B cell (primary cell): Measurements from ENCODE around the gene RAB30. TPM values are rescaled to one million over a fixed set of nuclear protein-coding genes. Genes with fewer than 3 reads are reported as not detected.

Source experiments
- ATAC-seq: fragments of 200-7000 bp; cut with Tn5 transposase; one replicate; pipeline ENCODE4 v1.10.0; 2021; ENCODE audit warnings: low read depth, mild to moderate bottlenecking, moderate number of reproducible peaks, moderate library complexity
- CTCF ChIA-PET: fragments of 350-600 bp; sonication (Branson Sonifier 250); formaldehyde crosslinking; loops from one replicate; lab custom pipeline; 2021; ENCODE audit warnings: antibody characterized with exemption, inconsistent platforms; lab: Charles Lee
- POLR2A ChIA-PET: fragments of 350-600 bp; sonication (Branson Sonifier 250); formaldehyde crosslinking; loops from one replicate; lab custom pipeline; 2021; ENCODE audit warnings: antibody characterized with exemption; lab: Charles Lee
- DNase-seq: peaks from one replicate; pipeline ENCODE4 v3.0.0; 2013
- H2AFZ ChIP-seq: 2 replicates; pipeline ENCODE4 v1.6.1; 2012; ENCODE audit warnings: mild to moderate bottlenecking, low read depth, low read length; ENCODE audit not compliant: insufficient read depth, poor library complexity, severe bottlenecking
- H3K27ac ChIP-seq, 2 donors: 1 replicate in 1 of 2; 2 replicates in 1 of 2; pipeline ENCODE4 v1.5.1; 2012 to 2013; ENCODE audit warnings: low read length in 2 of 2, mild to moderate bottlenecking in 2 of 2, moderate library complexity in 1 of 2
- H3K27me3 ChIP-seq, 4 experiments: fragments of 200-600 bp in 1 of 4; sonication (generic) in 1 of 4; replicated peaks in 1 of 4; 1 replicate in 2 of 4; 2 replicates in 2 of 4; pipeline versions ENCODE4 v1.6.1 to v1.7.0; 2013 to 2016; ENCODE audit warnings: low read length in 3 of 4, mild to moderate bottlenecking in 2 of 4, mixed read lengths in 1 of 4, moderate library complexity in 1 of 4; ENCODE audit not compliant: insufficient read depth in 4 of 4, control insufficient read depth in 3 of 4; ENCODE audit errors: control extremely low read depth in 1 of 4
- H3K36me3 ChIP-seq, 2 experiments: replicated peaks in 1 of 2; 1 replicate in 1 of 2; 2 replicates in 1 of 2; pipeline versions ENCODE4 v1.6.1 to v1.7.1; 2013; ENCODE audit warnings: low read length in 1 of 2; ENCODE audit not compliant: insufficient read depth in 2 of 2, control insufficient read depth in 1 of 2; ENCODE audit errors: control extremely low read depth in 1 of 2, extremely low read depth in 1 of 2
- H3K4me1 ChIP-seq, 2 donors: fragments of 200-600 bp in 1 of 2; sonication (generic) in 1 of 2; 1 replicate in 1 of 2; 2 replicates in 1 of 2; pipeline versions ENCODE4 v1.5.1 to v1.6.1; 2013 to 2017; ENCODE audit warnings: low read length in 2 of 2; ENCODE audit not compliant: control insufficient read depth in 2 of 2, insufficient read depth in 2 of 2
- H3K4me2 ChIP-seq: replicated peaks from 2 replicates; pipeline ENCODE3; 2012; ENCODE audit warnings: mild to moderate bottlenecking, low read depth, low read length; ENCODE audit not compliant: poor library complexity, severe bottlenecking
- H3K4me3 ChIP-seq, 5 experiments: fragments of 200-600 bp in 1 of 5; sonication (generic) in 1 of 5; 1 replicate in 3 of 5; 2 replicates in 2 of 5; pipeline versions ENCODE4 v1.5.1 to v1.7.0; 2011 to 2016; ENCODE audit warnings: low read length in 4 of 5, mild to moderate bottlenecking in 4 of 5, low read depth in 2 of 5, control low read depth in 1 of 5, moderate library complexity in 1 of 5; ENCODE audit not compliant: insufficient read depth in 1 of 5; ENCODE audit errors: control extremely low read depth in 1 of 5, extremely low read depth in 1 of 5
- H3K79me2 ChIP-seq: fragments of 200-600 bp; sonication (generic); one replicate; pipeline ENCODE4 v1.6.0; 2016; ENCODE audit warnings: low read length; ENCODE audit not compliant: control insufficient read depth, insufficient read depth
- H3K9ac ChIP-seq: fragments of 200-600 bp; sonication (generic); 2 replicates; pipeline ENCODE4 v1.6.1; 2017; ENCODE audit warnings: mild to moderate bottlenecking, low read length, moderate library complexity
- H3K9me3 ChIP-seq, 3 donors: one replicate each; pipeline versions ENCODE4 v1.6.1 to v1.7.1; 2013; ENCODE audit warnings: low read length in 2 of 3; ENCODE audit not compliant: control insufficient read depth in 2 of 3, insufficient read depth in 1 of 3; ENCODE audit errors: control extremely low read depth in 1 of 3
- H4K20me1 ChIP-seq: 2 replicates; pipeline ENCODE4 v1.6.0; 2012; ENCODE audit warnings: mild to moderate bottlenecking, low read length; ENCODE audit not compliant: insufficient read depth, control insufficient read depth, poor library complexity, severe bottlenecking
- H3K27ac Mint-ChIP-seq: one replicate; pipeline ENCODE4 v1.8.0; 2021; ENCODE audit warnings: mixed read lengths
- H3K27me3 Mint-ChIP-seq: one replicate; pipeline ENCODE4 v1.8.0; 2021; ENCODE audit warnings: mixed read lengths
- H3K4me1 Mint-ChIP-seq: one replicate; pipeline ENCODE4 v1.8.0; 2021; ENCODE audit warnings: mixed read lengths
- H3K4me3 Mint-ChIP-seq: one replicate; pipeline ENCODE4 v1.8.0; 2021; ENCODE audit warnings: mixed read lengths
- H3K9me3 Mint-ChIP-seq: one replicate; pipeline ENCODE4 v1.8.0; 2022; ENCODE audit warnings: mixed read lengths; ENCODE audit not compliant: insufficient read depth
- CTCF ChIP-seq: fragments of 200-600 bp; IDR thresholded peaks from one replicate; pipeline ENCODE4 v1.8.0; 2022; ENCODE audit warnings: antibody characterized with exemption, mild to moderate bottlenecking
- EZH2 ChIP-seq: IDR thresholded peaks from 2 replicates; pipeline ENCODE4 v1.6.1; 2012; ENCODE audit warnings: borderline replicate concordance, low read depth, mild to moderate bottlenecking, moderate library complexity, low read length; ENCODE audit not compliant: insufficient read depth, poor library complexity, severe bottlenecking
- WGBS: methylation state at CpG from one replicate; pipeline ENCODE4 v1.1.5; 2013; ENCODE audit warnings: missing lambda C conversion rate; ENCODE audit not compliant: insufficient coverage; 5-methylcytosine and 5-hydroxymethylcytosine counted together
- intact Hi-C: fragments of 100-400 bp; cut with micrococcal nuclease; formaldehyde crosslinking; loops from one replicate; pipeline ENCODE4 v1.10.0; 2022
- polyA plus RNA-seq: library from polyadenylated mRNA; depleted of rRNA; stranded (reverse); fragments of >200 nt; gene quantifications from 2 replicates; pipeline ENCODE4 v1.2.3, GENCODE V29; 2012
- total RNA-seq, 2 donors: library from RNA; stranded (reverse); fragments of 120-200 nt in 1 of 2; gene quantifications; 1 replicate in 1 of 2; 2 replicates in 1 of 2; pipeline versions ENCODE4 v1.2.3 to v1.2.4, GENCODE V29; 2013 to 2022

Gene RAB30
- total and polyA plus RNA-seq, 2 donors (not counting 1 experiment from before 2014, with no cell fraction given) = 26.6 to 214 TPM

GRCh38 chr11:83093634-83094033, 21.9 kb upstream of the RAB30 start:
- no peak overlapping the region for H3K4me3 Mint-ChIP-seq
- intact Hi-C loops = no loop called here
- no CpG with 5 or more reads among the region's 2 CpGs for WGBS

More at GRCh38 chr11:83093634-83094033, 21.9 kb upstream of the RAB30 start:
- no peak overlapping the region for H3K4me2 ChIP-seq
- ChIA-PET CTCF (interaction anchor here (0.6 to 1.3 kb wide), 2 partner anchors 29 to 172 kb away, joined by 4 read pairs; no protein-coding TSS in a partner anchor), POLR2A (interaction anchor here (0.7 kb wide), 1 partner anchor 38 kb away, joined by 7 read pairs; no protein-coding TSS in a partner anchor)
- no peak for DNase-seq
- H3K9me3 Mint-ChIP-seq = no peaks in the 10 kb centered on the region
- no peak overlapping the region for H3K4me3 ChIP-seq
- H3K79me2 ChIP-seq = peaks cover 10% of the 10 kb centered on the region
- H3K27me3 Mint-ChIP-seq = no peaks in the 10 kb centered on the region
- no peak overlapping the region for H2AFZ ChIP-seq
- H3K4me1 Mint-ChIP-seq = peaks cover 13% of the 10 kb centered on the region
- H3K27ac ChIP-seq = no peak overlapping the region
- no peaks in the 10 kb centered on the region for H3K4me1 ChIP-seq
- no peaks in the 10 kb centered on the region for H3K27me3 ChIP-seq
- no peaks in the 10 kb centered on the region for H3K36me3 ChIP-seq
- no peak overlapping the region for H3K27ac Mint-ChIP-seq
- ATAC-seq = no peak
- TF ChIP-seq EZH2 = no peak
- no peak for TF ChIP-seq CTCF
- no peaks in the 10 kb centered on the region for H3K9me3 ChIP-seq
- H4K20me1 ChIP-seq = no peaks in the 10 kb centered on the region
- no peak overlapping the region for H3K9ac ChIP-seq
